HG02885 (cell line): ENCODE results near the gene SDC1.
A peak's percentile ranks its signal among the peaks of the same experiment; 100 is the strongest.

Experiments
- ATAC-seq: cut with Tn5 transposase; IDR thresholded peaks from one replicate; pipeline ENCODE4 v1.9.1; 2021; ENCODE audit warnings: mild to moderate bottlenecking; ENCODE audit not compliant: unreplicated experiment, poor library complexity

Gene SDC1

GRCh38 chr2:20173496-20174402, 51.2 kb downstream of the SDC1 start:
- no peak for ATAC-seq

GRCh38 chr2:20173064-20173463, 51.9 kb downstream of the SDC1 start:
- no peak for ATAC-seq

GRCh38 chr2:20172273-20173055, 52.5 kb downstream of the SDC1 start:
- ATAC-seq: peak; percentile 55

GRCh38 chr2:20171445-20171977, 53.4 kb downstream of the SDC1 start:
- ATAC-seq: no peak

- ATAC-seq: no peak
These were observed 54.2 kb downstream of the SDC1 start for GRCh38 chr2:20170704-20171250.

- no peak for ATAC-seq
These were observed 54.9 kb downstream of the SDC1 start for GRCh38 chr2:20169796-20170703.

GRCh38 chr2:20168727-20169696, 55.9 kb downstream of the SDC1 start:
- ATAC-seq: no peak

- no peak for ATAC-seq
These were observed 56.7 kb downstream of the SDC1 start for GRCh38 chr2:20168048-20168726.

GRCh38 chr2:20167356-20167755, 57.6 kb downstream of the SDC1 start:
- ATAC-seq: no peak

- ATAC-seq: peak; percentile 56
These were observed 59.0 kb downstream of the SDC1 start for GRCh38 chr2:20165677-20166509.

GRCh38 chr2:20164734-20165478, 60.0 kb downstream of the SDC1 start:
- no peak for ATAC-seq

- ATAC-seq: no peak
These were observed 60.7 kb downstream of the SDC1 start for GRCh38 chr2:20164061-20164733.

GRCh38 chr2:20159411-20160070, 65.4 kb downstream of the SDC1 start:
- no peak for ATAC-seq

- ATAC-seq: peak; percentile 48
These were observed 67.6 kb downstream of the SDC1 start for GRCh38 chr2:20157193-20157891.

GRCh38 chr2:20156836-20157192, 68.1 kb downstream of the SDC1 start:
- ATAC-seq: no peak
